ENCODE measurements around the gene MSMO1.

Gene MSMO1

GRCh38 chr4:165361810-165362209 is 34.3 kb downstream of the MSMO1 start:
- no peak for DNase-seq

GRCh38 chr4:165364452-165365080 is 37.1 kb downstream of the MSMO1 start:
- DNase-seq = no peak

- no peak for DNase-seq
Observed at GRCh38 chr4:165367040-165367439, 39.6 kb downstream of the MSMO1 start.

- DNase-seq = no peak
Observed at GRCh38 chr4:165368114-165368513, 40.6 kb downstream of the MSMO1 start.

- DNase-seq = no peak
Observed at GRCh38 chr4:165368567-165368966, 41.1 kb downstream of the MSMO1 start.

- no peak for DNase-seq
Observed at GRCh38 chr4:165369522-165369921, 42.1 kb downstream of the MSMO1 start.

GRCh38 chr4:165370530-165370929 is 43.1 kb downstream of the MSMO1 start:
- DNase-seq = no peak

- no peak for DNase-seq
Observed at GRCh38 chr4:165375465-165375864, 48.0 kb downstream of the MSMO1 start.

GRCh38 chr4:165378398-165378744 is 50.9 kb downstream of the MSMO1 start:
- DNase-seq = no peak

- DNase-seq = peak; percentile 75
Observed at GRCh38 chr4:165378745-165379677, 51.5 kb downstream of the MSMO1 start, which contains the start of gene CPE. CPE (plus strand) TSS chr4:165379008; CDS start chr4:165379222, 214 bp downstream.

GRCh38 chr4:165379678-165380064 is 52.2 kb downstream of the MSMO1 start:
- peak; percentile 63 for DNase-seq

GRCh38 chr4:165380805-165381204 is 53.3 kb downstream of the MSMO1 start:
- no peak for DNase-seq

GRCh38 chr4:165381821-165382373 is 54.4 kb downstream of the MSMO1 start:
- DNase-seq = no peak

- DNase-seq = no peak
Observed at GRCh38 chr4:165382640-165383039, 55.2 kb downstream of the MSMO1 start.

GRCh38 chr4:165383591-165384073 is 56.2 kb downstream of the MSMO1 start:
- DNase-seq = no peak

GRCh38 chr4:165384186-165384585 is 56.7 kb downstream of the MSMO1 start:
- DNase-seq = no peak

GRCh38 chr4:165384598-165384997 is 57.1 kb downstream of the MSMO1 start:
- DNase-seq = peak; percentile 45

- DNase-seq = no peak
Observed at GRCh38 chr4:165385126-165385525, 57.7 kb downstream of the MSMO1 start.

- no peak for DNase-seq
Observed at GRCh38 chr4:165386328-165386727, 58.9 kb downstream of the MSMO1 start.

- no peak for DNase-seq
Observed at GRCh38 chr4:165388756-165389155, 61.3 kb downstream of the MSMO1 start.

Measured in NCI-H1092 (cell line).